Uterus (tissue), 2 donors: ENCODE results near the gene GRAP.
"Not testable (repeated sequence)": the region's sequence is repeated elsewhere in the genome, so short reads cannot be mapped to it uniquely, and the experiment has no call there.

ENCODE experiments used
- POLR2A ChIP-seq, 2 donors: fragments of 450-650 bp; IDR thresholded peaks; one replicate each; pipeline ENCODE4 v1.6.1; 2016; ENCODE audit warnings: antibody characterized with exemption in 2 of 2, mild to moderate bottlenecking in 1 of 2, moderate library complexity in 1 of 2
- TF ChIP-seq, protein P1 (sequence below), 4 experiments: fragments of 200-600 bp in 2 of 4; fragments of 450-650 bp in 2 of 4; sonication (generic) in 2 of 4; IDR thresholded peaks; one replicate each; pipeline ENCODE4 v1.5.1; 2016 to 2019; ENCODE audit warnings: antibody characterized with exemption in 4 of 4, mild to moderate bottlenecking in 2 of 4, moderate library complexity in 1 of 4

DNA sequence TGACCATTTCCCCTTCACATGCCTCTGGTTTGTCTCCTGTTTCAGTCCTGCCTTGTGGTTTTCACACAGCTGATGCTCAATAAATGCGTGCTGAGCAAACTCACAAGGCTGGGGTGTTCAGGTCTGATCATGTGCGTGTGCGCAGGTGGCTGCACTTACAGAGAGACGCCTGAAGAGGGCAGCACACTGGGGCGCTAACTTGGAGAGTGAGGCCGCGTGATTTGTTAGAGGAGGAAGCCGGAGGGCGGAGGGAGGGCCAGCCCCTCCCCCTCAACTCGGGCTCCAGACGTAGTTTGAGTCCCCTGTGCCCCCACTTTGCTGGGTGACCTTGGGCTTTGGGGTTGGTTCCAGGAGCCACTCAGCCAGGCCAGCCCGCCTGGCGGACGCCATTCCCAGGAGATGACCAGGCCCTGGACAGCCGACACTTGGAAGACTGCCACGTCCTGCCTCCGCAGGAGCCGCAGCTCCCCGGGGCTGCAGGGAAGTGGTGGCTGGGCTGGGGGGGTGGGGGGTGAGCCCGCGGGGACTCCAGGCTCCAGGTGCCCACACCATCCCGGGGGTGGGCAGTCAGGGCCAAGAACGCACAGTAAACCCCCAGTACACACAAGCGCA is 14.3 kb downstream of the GRAP start:
- TF ChIP-seq, protein P1, sequence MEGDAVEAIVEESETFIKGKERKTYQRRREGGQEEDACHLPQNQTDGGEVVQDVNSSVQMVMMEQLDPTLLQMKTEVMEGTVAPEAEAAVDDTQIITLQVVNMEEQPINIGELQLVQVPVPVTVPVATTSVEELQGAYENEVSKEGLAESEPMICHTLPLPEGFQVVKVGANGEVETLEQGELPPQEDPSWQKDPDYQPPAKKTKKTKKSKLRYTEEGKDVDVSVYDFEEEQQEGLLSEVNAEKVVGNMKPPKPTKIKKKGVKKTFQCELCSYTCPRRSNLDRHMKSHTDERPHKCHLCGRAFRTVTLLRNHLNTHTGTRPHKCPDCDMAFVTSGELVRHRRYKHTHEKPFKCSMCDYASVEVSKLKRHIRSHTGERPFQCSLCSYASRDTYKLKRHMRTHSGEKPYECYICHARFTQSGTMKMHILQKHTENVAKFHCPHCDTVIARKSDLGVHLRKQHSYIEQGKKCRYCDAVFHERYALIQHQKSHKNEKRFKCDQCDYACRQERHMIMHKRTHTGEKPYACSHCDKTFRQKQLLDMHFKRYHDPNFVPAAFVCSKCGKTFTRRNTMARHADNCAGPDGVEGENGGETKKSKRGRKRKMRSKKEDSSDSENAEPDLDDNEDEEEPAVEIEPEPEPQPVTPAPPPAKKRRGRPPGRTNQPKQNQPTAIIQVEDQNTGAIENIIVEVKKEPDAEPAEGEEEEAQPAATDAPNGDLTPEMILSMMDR (IDR thresholded peaks at IDR 0.05) = not testable (repeated sequence)
- not testable (repeated sequence) for TF ChIP-seq POLR2A (IDR thresholded peaks at IDR 0.05)
